ENCODE data around the gene OR2L5.

DNA sequence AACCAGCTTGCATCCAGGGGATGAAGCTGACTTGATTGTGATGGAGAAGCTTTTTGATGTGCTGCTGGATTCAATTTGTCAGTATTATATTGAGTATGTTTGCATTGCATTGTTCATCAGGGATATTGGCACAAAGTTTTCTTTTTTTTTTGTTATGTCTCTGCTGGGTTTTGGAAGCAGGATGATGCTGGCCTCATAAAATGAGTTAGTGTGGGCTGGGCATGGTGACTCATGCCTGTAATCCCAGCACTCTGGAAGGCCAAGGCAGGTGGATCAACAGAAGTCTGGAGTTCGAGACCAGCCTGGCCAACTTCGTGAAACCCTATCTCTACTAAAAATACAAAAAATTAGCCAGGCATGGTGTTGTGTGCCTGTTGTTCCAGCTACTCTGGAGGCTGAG, 41.8 kb downstream of the OR2L5 start:
- TF ChIP-seq, protein P1, sequence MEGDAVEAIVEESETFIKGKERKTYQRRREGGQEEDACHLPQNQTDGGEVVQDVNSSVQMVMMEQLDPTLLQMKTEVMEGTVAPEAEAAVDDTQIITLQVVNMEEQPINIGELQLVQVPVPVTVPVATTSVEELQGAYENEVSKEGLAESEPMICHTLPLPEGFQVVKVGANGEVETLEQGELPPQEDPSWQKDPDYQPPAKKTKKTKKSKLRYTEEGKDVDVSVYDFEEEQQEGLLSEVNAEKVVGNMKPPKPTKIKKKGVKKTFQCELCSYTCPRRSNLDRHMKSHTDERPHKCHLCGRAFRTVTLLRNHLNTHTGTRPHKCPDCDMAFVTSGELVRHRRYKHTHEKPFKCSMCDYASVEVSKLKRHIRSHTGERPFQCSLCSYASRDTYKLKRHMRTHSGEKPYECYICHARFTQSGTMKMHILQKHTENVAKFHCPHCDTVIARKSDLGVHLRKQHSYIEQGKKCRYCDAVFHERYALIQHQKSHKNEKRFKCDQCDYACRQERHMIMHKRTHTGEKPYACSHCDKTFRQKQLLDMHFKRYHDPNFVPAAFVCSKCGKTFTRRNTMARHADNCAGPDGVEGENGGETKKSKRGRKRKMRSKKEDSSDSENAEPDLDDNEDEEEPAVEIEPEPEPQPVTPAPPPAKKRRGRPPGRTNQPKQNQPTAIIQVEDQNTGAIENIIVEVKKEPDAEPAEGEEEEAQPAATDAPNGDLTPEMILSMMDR (IDR thresholded peaks at IDR 0.05), result no peak
- no peak for TF ChIP-seq POLR2A (IDR thresholded peaks at IDR 0.05)

All from testis (tissue), 2 donors.